Stimulated activated CD4-positive, alpha-beta T cell treated with anti-CD3 and anti-CD28 coated beads, Interleukin-1b, Interleukin-23, amount 100 ng/mL, for 4 hours (primary cell): Measurements from ENCODE around the gene FOXG1.

Experiments
- DNase-seq, 2 donors: peaks; one replicate each; pipeline ENCODE4 v3.0.0-alpha.2; 2020; ENCODE audit warnings: low read depth in 2 of 2

FOXG1 gene

DNA sequence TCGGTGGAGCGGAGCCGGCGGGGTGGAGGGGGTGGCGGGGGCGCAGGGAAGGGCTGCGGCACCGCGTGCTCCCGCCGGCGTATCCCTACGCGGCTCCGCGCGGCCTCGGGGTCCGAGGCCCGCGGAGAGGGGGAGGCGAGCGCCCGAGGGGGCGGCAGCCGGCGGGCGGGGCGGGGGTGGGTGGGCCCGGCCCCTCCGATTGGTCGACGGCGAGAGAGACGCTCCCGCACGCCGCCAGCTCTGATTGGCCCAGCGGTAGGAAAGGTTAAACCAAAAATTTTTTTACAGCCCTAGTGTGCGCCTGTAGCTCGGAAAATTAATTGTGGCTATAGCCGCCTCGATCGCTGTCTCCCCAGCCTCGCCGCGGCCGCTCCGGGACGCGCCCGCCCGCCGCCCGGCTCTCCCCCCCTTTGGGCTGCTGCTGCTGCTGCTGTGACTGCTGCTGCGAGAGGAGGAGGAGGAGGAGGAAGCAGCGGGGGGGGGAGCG is at the start of gene FOXG1:
TSS of gene FOXG1 (plus strand) at position 319 of the 487 bp plus-strand sequence. CDS start 493 bp downstream, outside the sequence.
- no peak for DNase-seq

DNA sequence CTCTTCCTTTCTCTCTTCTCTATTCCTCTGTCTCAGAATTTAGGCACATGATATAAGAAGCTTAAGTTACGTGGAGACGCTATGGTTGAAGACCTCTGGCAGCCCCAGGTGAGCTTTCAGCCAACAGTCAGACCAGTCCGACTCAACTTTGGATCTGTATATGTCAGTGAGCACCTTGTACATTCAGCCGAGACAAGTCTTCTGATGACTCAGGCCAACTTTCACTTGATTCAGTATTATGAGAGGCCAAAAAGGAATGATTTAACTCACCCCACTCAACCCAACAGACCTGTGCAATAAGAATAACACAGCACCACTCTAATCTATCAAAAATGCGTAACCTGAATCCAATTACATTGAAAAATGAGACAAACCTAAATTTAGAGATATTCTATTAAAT is 47.5 kb upstream of the FOXG1 start:
- DNase-seq = no peak

DNA sequence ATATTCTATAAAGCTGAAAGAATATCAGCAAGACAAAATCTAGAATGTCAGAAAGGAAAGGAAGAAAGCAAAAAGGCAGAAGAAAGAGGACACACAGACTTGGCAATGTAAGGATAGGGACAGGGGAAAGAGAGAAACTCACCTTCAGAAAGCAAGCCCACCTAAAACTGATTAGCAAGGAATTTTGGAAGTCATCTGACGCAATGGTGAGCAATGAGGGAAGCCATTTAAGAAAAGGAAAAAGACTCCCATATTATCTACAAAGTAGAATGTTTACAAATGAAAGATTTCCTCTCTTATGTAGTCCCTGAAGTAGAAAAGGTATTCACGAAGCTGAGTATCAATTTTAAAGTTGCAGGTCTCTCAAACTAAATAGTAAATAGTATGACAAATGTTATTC is 35.2 kb upstream of the FOXG1 start:
- DNase-seq = no peak

DNA sequence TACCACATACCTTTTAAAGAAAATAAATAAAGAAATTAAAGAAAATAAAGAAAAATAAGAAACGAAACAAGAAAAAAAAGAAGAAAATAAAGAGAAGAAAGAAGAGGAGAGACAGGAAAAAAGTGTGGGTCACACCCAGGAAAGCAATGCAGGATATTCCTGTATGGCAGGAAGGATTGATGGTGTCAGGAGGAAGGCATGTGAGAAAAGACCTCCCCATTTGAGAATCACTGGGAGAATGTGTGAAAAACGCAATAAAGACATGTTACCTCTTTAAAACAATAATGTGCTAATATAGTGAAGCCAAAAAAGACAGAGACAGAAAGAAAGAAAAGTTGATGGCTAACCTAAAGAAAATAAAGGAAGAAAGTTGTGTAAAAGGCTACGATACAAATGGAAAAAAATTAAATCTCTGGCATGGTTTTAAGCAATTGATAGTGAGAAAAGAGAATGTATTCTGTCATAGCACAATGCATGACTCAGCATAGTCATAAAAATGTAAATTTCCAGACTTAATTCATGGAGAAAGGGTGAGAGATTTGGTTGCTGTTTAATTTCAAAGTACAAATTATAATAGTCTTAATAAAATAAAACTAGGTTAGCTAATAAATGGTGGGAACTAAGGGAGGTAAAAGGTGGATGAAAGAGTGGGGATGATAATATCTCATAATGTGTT is 24.3 kb upstream of the FOXG1 start:
- no peak for DNase-seq

DNA sequence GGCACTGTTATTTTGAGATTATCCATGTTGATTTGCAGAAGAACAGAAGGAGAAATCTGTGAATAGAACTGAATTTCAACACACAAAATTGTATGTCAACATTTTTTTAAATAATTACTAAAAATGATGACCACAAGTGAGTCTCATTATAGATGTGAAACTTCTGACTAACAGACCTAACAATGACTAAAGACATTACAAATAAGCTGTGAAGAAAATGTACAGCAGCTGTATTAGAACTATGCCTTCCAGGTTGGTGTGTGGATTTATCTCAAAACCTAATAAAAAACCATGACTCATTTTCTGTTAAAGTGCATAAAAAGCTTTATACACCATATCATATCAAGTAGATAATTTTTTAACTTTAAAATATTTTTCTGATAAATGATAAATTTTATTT is 22.5 kb upstream of the FOXG1 start:
- no peak for DNase-seq

DNA sequence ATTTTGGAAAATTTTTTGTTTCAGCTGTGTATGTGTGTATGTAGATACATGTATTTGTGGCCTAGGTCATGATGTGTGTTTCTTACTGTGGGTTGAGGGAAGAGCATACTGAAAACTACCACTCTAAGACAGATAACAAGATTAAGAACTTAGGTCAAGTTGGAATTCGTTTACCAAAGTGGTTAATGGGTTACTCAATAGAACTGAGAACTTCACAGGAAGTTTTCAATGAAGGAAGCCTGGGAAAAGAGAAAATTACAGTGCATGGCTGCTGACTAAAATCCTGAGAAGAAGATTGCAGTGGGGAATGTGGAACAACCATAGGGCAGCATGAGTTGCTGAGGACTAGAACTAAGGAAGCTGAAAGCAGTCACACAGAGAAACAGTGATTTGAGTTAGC is 21.4 kb upstream of the FOXG1 start:
- DNase-seq = no peak

DNA sequence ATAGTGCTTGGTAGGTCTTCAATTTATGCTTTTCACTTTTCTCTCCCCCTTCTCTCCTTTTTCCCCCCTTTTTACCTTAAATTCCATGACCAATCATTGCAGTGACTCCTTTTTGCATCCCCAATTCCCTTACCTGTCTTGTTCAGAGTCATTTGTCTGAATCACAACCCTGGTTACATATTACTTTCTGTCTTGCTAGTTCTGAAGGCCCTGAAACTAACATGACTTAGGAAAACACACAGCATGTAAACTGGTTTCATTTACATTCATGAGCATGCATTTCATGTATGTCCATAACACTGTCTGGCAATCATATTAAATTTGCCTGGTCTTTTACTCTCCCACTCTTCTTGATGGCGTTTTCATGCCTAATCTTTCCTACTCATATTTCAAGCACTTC is 20.3 kb upstream of the FOXG1 start:
- DNase-seq = no peak

DNA sequence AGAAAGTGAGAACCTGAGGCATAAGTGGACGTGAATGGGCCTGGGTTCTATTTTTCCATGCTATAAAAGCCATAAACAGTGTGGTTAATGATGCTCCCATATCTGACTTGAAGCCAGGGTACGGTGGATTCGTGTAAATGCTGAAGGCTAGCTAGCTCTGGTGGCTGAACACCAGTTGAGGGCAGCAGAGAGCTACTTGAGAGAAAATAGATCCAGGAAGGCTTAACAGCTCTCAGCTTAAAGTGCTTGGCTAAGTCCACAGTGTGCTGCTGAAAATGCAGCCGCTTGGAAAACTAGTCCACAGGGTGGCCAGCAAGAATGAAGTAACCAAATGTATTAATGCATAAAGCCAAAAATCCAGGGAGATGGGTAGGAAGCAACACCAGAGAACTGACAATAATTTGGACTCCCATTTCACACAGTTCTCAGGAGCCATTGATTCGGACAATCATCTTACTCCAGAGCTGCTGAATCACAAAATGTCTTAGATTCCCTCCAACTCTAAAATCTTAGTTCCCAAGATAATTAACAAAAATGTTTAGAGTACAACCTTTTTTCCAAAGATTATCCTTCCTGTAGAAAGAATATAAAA is 15.0 kb upstream of the FOXG1 start:
- DNase-seq = no peak

DNA sequence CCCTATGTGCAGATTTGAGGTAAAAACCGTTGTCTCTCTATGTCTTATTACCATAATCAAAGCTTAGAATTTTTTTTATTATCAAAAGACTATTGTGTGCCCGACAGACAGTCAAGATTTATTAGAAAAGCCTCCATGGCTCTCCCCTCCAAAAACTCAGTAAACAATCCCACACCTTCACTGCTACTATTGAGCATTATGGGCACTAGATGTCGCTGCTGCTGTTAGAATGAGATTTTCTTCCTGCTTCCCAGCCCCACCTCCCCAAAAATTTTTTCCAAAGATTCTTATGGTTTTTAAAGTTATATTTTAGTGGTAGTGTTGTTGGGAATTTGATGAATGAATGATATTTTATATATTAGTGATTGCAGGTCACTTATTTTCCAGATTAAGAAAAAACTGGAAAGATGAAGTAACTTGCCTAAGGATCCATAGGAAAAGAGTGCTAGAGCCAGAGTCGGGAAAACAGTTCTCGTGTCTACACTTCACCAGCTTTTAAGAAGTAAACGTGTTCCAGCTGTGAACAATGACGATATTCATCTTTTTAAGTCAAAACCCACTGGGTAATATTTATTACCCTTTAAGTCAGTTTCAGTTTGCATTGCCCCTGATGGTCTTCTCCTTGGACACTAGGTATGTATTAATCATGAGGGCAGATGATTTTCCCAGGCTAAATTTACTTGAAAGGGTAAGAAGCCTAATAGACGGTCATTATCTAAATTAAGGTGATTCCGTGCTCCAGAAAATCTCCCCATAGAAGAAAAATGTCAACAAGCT is 12.2 kb upstream of the FOXG1 start:
- DNase-seq = no peak

DNA sequence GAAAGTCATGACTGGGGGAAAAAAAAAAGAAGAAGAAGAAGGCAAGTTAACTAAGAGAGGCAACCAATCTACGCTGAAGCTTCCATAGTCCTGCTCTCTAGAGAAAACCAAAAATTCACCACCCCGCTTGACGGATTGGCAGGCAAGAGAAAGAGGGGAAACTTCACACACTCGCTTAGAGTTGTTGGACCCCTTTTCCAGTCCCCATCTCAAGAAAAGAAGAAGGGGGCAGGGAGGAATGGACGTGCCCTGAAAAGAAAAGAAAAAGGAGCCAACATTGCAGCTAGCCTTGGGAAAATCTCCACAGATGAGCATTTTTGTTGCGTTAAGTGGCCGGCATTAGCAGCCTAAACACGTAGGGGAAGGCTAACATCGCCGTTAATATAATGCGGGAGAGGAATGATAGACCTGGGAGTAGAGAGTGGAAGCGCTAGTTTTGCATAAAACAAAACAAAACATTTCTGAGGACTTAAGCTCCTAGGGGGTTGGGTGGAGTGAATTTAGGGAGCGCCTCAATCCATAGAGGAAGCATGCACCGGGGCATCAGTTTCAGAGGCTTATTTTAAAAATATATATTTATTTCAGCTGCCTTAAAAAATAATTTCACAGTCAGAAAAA is 11.3 kb upstream of the FOXG1 start:
- DNase-seq = no peak

DNA sequence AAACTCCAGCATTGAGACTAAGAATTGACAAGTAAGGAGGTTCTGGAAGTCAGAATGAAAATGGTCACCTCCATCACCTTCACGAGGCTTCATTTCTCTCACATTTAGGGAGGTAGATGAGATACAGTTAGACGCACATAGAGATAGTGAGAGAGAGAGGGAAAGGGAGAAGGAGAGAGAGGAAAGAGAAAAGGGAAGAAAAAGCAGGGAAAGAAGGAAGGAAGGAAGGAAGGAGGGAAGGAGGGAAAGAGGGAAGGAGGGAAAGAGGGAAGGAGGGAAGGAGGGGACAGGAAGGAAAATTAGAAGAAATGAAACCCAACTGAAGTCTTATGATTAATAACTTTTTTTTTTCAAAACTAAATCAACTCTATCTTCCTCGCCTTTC is 10.7 kb upstream of the FOXG1 start:
- no peak for DNase-seq

DNA sequence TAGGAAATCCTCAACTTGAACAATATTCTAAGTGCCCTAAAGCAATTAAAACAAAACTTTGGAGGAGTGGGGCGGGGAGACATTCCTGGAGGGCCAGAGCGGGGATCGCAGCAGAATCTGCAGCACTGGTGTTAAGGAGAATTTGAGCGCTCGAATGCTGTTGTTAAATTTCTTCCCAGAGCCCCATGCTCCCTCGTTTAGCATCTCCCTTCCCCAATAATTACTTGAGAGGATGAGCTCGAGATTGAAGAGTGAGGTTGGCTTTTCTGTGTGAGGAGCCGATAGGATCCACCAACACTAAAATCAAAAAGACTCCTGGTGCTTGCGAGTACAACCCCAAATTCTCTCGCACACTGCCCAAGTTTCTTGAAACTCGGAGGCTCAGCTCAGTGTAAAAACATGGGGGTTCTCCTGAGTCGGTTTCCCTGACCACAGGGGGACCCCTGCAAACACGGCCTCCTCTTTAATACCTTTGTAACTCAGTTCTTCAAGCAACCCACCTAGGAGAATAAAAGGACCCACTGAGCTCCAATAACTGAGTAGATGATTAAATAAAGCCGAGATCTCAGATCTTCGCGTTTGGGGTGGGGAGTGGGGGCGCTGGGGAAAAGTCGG is 10.2 kb upstream of the FOXG1 start:
- DNase-seq = no peak

DNA sequence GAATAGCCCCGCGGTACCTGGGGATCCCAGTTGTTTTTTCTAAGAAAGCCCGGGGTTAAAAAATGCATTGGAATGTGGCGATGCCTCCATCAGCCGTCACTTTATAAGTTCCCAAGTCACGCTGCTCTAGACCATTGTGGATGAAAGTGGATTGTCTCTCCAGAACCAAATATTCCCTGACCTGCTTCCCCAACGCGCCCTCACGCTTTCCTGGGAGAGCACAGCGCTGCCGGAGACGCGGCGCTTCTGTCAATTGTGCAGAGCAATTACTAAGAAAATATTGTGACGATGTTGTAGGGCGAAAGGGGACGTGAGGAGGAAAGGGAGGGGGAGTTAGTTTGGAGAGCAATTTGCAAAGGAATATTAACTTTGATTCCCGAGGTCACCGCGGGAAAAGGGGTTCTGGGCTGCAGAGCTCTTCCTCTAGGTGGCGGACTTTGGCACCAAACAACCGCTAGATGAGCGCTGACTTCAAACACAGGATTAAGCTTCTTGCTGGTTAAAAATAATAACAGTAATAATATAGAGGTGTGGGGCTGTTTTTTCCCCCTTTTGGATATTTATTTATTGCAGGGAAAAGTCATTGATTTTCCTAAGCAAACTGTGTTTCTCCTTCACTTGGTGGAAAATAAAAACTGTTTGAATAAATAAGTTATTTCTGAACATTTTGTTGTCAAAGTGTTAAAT is 9.6 kb upstream of the FOXG1 start:
- DNase-seq = no peak

DNA sequence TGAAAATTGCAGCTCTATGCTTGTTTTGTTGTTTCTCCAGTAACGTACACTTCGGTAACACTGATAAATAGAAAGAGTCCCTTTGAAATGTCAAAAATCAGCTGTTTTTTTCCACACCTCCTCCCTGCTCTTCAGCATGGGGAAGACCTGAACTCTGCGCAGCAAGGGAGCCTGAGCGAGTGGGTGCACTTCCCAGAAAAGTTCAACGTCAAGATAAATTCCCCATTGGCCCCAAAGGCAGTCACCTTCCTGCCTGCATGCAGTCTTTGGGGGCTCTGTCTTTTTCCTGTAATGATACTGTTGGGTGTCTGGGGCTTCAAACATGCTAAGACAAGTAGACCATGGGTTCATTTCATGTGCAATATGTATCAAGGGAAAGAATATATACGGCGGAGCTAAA is 8.8 kb upstream of the FOXG1 start:
- DNase-seq = no peak

DNA sequence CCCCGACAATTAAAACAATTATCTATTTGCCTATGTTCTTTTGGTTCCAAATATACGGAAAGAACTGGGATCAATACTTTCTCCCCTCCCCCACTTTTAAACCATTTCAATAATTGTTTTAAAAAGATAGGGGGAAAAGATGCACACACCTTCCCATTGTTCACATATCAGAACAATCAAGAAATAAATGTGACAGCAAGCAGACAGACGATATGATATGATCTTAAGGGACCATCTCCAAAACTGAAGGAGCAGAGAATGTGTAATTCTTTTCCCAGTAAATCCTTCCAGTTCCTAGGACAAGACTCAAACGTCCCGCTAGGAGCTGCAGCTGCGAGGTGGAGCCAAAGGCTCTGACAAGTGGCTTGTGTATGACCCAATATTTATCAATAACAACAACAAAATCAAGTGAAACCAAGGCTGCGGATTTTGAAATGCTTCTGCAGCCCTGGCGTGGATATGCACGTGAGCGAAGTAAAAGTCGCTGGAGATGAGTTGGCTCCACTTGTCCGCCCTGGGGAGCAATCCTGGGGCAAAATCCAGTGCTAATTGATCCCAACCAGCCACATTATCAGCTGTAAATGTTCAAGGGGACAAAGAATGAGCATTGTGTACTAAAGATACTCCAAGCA is 8.2 kb upstream of the FOXG1 start:
- no peak for DNase-seq

DNA sequence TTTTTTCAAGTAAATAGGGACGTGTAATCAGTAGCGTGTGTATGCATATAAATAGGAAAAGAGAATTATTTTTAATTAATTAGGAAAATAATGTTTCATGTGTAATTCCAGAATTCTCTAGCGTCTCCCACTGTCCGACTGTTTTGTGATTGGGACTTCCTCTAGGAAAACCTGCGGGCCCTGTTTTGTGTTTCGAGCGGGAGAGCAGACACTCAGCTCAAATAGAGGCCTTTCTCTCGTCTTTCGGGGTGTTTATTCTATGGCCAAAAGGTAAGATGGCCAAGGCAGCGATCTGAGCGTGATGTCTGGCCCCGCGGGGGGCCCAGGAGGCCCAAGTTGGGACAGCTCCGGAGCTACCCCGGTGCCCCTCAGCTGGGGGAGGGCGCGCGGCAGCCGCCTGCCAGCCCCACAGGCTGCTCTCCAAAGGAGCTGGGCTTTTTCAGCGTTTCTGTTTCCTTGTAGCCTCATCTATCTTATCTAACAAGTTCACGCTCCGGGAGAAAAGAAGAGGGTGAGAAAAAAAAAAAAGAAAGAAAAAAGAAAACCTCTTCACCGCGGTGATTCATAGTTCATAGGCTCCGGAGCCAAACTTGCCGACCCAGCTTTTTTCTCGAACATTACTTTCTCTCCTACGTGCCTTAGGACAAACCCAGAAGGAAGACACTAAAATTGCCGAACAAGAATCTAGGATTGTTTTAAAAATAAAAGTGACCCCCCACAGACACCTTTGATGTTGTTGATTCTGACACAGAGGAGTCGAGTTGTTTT is 7.5 kb upstream of the FOXG1 start:
- DNase-seq = no peak

DNA sequence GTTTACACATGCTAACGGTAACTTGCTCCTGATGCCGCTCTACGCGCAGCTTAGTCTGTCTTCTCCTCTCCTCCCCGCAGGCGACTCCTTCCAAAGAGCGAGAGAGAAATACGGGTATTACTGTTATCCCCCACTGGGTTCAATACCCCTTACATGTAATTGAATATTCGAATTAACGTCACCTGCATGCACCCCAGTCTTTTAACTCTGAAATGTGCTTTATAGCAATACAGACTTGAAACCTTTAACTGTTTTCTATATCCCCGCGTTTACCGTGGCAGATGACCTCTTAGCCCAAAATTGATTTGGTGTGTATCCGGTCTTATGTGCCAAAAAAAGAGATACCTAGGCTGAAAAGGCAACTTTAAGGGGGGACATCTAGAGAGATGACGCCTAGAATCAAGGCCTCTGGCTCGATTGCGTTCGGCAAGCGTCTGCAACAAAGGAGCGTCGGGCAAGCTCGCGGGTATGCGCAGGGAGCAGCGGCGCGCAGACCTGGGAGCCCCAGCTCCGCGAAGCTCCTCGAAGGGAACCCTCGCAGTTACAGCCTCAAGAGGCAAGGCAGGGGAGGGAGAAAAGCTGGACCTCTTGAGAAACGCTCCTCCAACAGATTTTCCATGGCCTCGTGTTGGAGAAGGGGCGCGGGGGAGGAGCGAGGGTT is 6.8 kb upstream of the FOXG1 start:
- DNase-seq = no peak

DNA sequence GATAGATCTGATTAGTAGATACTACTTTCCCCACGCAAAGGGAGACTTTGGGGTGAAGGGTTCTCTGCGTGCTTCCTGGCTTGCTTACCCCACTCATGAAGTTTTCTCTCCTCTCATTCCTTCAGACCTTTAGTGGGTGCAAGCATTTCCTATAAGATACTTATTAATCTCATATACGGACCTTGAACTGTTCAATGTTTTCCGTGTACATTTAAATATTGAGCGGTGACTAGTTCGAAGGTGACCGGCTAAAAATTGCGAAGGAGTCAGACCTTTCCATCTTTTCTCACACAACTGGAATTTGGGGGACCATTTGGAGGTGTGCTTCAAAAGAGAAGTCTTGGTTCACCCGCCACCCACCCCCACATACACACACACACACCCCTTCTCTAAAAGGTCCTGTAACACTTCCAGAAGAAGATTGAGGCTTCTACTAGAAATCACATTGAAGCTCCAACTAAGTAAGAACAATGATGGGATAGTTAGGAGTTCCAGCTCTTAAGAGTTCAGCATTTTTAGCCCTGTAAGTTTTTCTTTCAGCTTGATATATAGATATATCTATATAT is 6.1 kb upstream of the FOXG1 start:
- no peak for DNase-seq
